A549 (cell line): ENCODE data around the gene ROPN1.
"Not testable (repeated sequence)": the region's sequence is repeated elsewhere in the genome, so short reads cannot be mapped to it uniquely, and the experiment has no call there.

Experiments used
- CBX2 ChIP-seq: fragments of 200-600 bp; sonication (generic); IDR thresholded peaks from 2 replicates; pipeline ENCODE4 v1.6.1; 2016; ENCODE audit warnings: low read depth, mild to moderate bottlenecking, borderline replicate concordance
- CHD4 ChIP-seq: fragments of 200-600 bp; sonication (generic); IDR thresholded peaks from 2 replicates; pipeline ENCODE4 v1.6.1; 2016; ENCODE audit warnings: antibody characterized with exemption, mild to moderate bottlenecking, borderline replicate concordance
- CTCF ChIP-seq: fragments of >200 bp; sonication (Bioruptor Twin); formaldehyde crosslinking; IDR thresholded peaks from 3 replicates; pipeline ENCODE4 v1.5.1; 2016
- ESRRA ChIP-seq: fragments of 150-350 bp; IDR thresholded peaks from 2 replicates; pipeline ENCODE4 v1.6.1; 2014; ENCODE audit warnings: mild to moderate bottlenecking, low read length, borderline replicate concordance
- JUNB ChIP-seq: fragments of >200 bp; sonication (Bioruptor Twin); formaldehyde crosslinking; IDR thresholded peaks from 2 replicates; pipeline ENCODE4 v1.6.1; 2016
- POLR2A ChIP-seq: IDR thresholded peaks from 2 replicates; pipeline ENCODE4 v1.6.1; 2012; ENCODE audit warnings: mild to moderate bottlenecking, low read length
- RARB ChIP-seq: fragments of 250-450 bp; sonication (Bioruptor Pico); IDR thresholded peaks from 2 replicates; pipeline ENCODE4 v1.8.0; 2021; ENCODE audit warnings: mild to moderate bottlenecking, moderate library complexity
- REST ChIP-seq: fragments of 200-600 bp; sonication (generic); IDR thresholded peaks from 2 replicates; pipeline ENCODE4 v1.6.1; 2016; ENCODE audit warnings: antibody characterized with exemption, mild to moderate bottlenecking, moderate library complexity
- RFX5 ChIP-seq: fragments of 450-650 bp; IDR thresholded peaks from 2 replicates; pipeline ENCODE4 v1.7.1; 2014; ENCODE audit warnings: antibody characterized with exemption, mild to moderate bottlenecking, moderate library complexity

DNA sequence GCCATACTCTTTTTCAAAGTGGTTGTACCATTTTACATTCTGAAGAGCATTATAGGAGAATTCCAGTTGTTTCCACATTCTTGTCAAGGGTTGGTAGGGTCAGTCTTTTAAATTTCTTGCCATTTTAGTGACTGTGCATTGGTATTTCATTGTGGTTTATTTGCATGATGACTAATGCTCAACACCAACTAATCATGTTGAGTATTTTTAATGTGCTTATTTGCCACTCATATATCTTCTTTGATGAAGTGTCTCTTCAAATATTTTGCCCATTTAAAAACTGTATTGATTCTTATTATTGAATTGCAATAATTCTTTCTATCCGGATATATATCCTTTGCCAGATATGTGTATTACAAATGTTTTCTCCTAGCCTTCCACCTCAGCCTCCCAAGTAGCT lies 16.4 kb upstream of the ROPN1 start:
- TF ChIP-seq CTCF; RARB (CRISPR knock-in tag); POLR2A; REST; RFX5; CHD4; JUNB; CBX2; ESRRA: not testable (repeated sequence)
